Memory B cell (primary cell): ENCODE results near the gene ST3GAL3.
"Not testable (repeated sequence)": the region's sequence is repeated elsewhere in the genome, so short reads cannot be mapped to it uniquely, and the experiment has no call there.

Experiments
- ATAC-seq: fragments of 150-1000 bp; cut with Tn5 transposase; 2 replicates; pipeline ENCODE4 v1.10.0; 2021; ENCODE audit warnings: low read depth, mild to moderate bottlenecking, moderate library complexity
- DNase-seq, 2 donors: peaks; one replicate each; pipeline ENCODE4 v3.0.0; 2022; ENCODE audit warnings: low spot score in 2 of 2
- H3K27ac Mint-ChIP-seq: one replicate; pipeline ENCODE4 v1.8.0; 2022; ENCODE audit warnings: mild to moderate bottlenecking, moderate library complexity, mixed read lengths
- H3K27me3 Mint-ChIP-seq: one replicate; pipeline ENCODE4 v1.8.0; 2022; ENCODE audit warnings: mixed read lengths
- H3K36me3 Mint-ChIP-seq: one replicate; pipeline ENCODE4 v1.8.0; 2022; ENCODE audit warnings: mild to moderate bottlenecking, mixed read lengths
- H3K4me1 Mint-ChIP-seq: one replicate; pipeline ENCODE4 v1.8.0; 2022; ENCODE audit warnings: mixed read lengths
- H3K4me3 Mint-ChIP-seq: one replicate; pipeline ENCODE4 v1.8.0; 2022; ENCODE audit warnings: mild to moderate bottlenecking, moderate library complexity, mixed read lengths
- H3K9me3 Mint-ChIP-seq: one replicate; pipeline ENCODE4 v1.8.0; 2022; ENCODE audit warnings: mixed read lengths

Gene ST3GAL3

DNA sequence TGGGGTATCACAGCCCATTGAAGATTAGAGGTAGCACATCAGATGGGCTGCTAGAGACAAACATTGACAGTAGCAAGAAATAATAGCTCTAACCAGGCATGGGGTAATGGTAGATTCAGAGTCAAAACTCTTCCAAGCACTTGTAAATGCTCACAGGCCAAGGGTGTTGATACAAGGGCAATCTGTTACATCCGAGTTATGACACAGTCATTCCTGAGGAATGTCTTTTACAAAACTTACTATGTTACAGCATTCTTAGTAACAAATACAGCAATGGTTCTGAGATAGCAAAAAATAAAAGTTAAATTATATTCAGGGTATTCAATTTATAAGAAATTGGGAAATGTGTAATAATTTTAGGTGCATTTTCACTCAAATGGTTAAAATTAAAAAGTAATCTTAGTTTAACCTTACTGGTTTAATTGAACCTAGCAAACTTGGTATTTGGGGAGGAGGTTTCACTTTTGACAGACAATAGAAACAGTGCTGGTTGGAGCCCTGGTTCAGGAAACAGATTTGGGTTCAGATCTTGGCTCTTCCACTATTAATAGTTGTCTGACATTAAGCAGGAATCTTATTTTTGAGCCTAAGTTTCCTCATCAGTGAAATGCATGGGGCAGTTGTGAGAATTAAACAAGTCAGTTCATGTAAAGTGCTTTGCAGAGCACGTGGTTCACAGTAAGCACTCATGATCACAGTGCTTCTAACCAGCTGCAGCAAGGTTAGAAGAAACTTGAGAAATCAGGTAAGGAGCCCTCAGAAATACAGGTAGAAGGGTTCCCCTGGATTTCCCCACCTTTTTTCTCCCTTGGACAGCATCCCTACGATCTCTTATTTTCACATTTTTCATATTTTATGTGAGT, 4.4 kb downstream of the ST3GAL3 start:
- H3K27ac Mint-ChIP-seq = no peak overlapping the region
- H3K36me3 Mint-ChIP-seq = peaks cover 9% of the 10 kb centered on the region
- no peaks in the 10 kb centered on the region for H3K9me3 Mint-ChIP-seq
- ATAC-seq = no peak
- no peak for DNase-seq
- no peaks in the 10 kb centered on the region for H3K27me3 Mint-ChIP-seq
- H3K4me1 Mint-ChIP-seq = peaks cover 12% of the 10 kb centered on the region
- H3K4me3 Mint-ChIP-seq = no peak overlapping the region

DNA sequence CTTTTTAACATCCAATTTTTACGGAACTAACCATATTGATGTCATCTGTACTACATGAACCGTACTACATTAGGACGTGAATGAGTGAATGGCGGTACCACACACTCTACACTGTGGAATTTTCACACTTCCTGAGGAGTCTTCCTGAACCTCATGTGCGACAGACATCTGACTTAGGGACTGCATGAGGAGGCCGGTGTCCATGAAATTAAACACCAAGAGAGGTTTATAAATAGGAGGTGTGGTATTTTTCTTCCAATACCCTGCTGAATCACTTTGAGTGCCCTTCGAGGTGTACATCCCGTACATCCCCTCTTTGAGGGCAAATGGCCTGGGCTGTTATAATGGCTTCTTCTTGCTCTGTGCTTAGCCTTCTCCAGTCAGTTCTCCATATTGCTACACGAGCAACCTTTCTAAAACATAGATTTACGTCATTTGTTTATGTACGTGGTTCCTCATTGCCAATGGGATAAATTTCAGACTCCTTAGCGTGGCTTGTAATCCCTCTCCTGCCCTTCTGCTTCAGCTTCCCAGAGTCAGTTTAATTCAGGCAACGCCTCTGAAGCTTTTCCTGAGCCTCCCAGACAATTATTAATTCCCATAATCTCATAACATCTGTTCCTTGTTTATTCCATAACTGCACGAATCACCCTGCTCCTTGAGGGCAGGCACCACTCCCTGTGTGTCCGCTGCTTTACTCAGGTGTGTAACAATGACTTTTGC, 9.4 kb downstream of the ST3GAL3 start:
- Mint-ChIP-seq H3K27me3 (no peaks in the 10 kb centered on the region), H3K36me3 (peaks cover 5% of the 10 kb centered on the region), H3K27ac (no peak overlapping the region), H3K4me3 (no peak overlapping the region), H3K4me1 (peaks cover 9% of the 10 kb centered on the region), H3K9me3 (no peaks in the 10 kb centered on the region)
- DNase-seq = no peak
- no peak for ATAC-seq

DNA sequence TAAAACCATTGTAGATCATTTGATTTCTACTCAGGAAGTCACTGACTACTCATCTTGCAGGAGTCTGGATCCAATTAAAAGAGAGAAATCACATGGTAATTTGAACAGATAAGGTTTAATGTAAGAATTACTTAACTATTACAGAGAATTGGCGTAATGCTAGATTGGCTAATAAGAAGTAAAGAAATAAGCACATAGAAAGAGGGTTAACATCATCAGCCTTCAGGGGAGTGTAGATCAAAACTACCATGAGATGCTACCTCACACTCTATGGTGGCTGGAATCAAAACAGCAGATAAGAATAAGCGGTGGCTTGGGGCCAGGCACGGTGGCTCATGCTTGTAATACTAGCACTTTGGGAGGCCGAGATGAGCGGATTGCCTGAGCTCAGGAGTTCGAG, 11.7 kb downstream of the ST3GAL3 start:
- DNase-seq (no peak), ATAC-seq (no peak)
- Mint-ChIP-seq H3K9me3 (no peaks in the 10 kb centered on the region), H3K36me3 (peaks cover 10% of the 10 kb centered on the region), H3K4me1 (peaks cover 6% of the 10 kb centered on the region), H3K4me3 (no peak overlapping the region), H3K27me3 (no peaks in the 10 kb centered on the region), H3K27ac (no peak overlapping the region)

DNA sequence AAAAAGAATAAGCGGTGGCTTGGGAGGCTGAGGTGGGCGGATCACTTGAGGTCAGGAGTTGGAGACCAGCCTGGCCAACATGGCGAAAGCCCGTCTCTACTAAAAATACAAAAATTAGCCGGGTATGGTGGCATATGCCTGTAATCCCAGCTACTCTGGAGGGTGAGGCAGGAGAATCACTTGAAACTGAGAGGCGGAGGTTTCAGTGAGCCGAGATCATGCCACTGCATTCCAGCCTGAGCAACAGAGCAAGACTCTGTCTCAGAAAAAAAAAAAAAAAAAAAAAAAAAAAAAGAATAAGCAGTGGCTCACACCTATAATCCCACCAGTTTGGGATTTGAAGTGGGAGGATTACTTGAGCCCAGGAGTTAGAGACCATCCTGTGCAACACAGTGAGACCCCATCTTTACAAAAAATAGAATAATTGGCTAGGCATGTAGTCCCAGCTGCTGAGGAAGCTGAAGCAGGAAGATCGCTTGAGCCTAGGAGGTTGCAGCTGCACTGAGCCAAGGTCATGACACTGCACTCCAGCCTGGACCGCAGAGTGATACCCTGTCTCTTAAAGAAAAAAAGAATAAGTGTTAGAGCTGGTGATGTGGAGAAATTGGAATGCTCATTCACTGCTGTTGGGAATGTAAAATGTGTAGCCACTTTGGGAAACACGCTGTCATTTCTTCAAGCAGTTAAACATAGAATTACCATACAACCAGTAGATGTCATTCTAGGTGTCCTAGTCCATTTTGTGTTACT, 12.5 kb downstream of the ST3GAL3 start:
- H3K36me3 Mint-ChIP-seq = peaks cover 13% of the 10 kb centered on the region
- not testable (repeated sequence) for H3K27ac Mint-ChIP-seq, H3K4me3 Mint-ChIP-seq, DNase-seq, H3K4me1 Mint-ChIP-seq, H3K27me3 Mint-ChIP-seq, H3K9me3 Mint-ChIP-seq, ATAC-seq

DNA sequence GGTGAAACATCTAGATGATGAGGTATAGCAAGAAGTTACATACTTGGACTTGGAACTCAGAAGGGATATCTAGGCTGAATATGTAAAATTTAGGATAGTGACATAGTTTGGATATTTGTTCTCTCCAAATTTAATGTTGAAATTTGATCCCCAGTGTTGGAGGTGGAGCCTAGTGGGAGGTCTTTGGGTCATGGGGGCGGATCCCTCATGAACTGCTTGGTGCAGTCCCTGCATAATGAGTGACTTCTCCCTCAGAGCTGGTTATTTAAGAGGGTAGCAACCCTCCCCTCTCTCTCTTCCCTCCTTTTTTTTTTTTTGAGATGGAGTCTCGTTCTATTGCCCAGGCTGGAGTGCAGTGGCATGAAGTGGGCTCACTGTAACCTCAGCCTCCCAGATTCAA, 15.5 kb downstream of the ST3GAL3 start:
- Mint-ChIP-seq H3K4me1 (peaks cover 7% of the 10 kb centered on the region), H3K9me3 (no peaks in the 10 kb centered on the region), H3K4me3 (no peak overlapping the region), H3K36me3 (peaks cover 9% of the 10 kb centered on the region), H3K27ac (no peak overlapping the region), H3K27me3 (no peaks in the 10 kb centered on the region)
- ATAC-seq = no peak
- no peak for DNase-seq

DNA sequence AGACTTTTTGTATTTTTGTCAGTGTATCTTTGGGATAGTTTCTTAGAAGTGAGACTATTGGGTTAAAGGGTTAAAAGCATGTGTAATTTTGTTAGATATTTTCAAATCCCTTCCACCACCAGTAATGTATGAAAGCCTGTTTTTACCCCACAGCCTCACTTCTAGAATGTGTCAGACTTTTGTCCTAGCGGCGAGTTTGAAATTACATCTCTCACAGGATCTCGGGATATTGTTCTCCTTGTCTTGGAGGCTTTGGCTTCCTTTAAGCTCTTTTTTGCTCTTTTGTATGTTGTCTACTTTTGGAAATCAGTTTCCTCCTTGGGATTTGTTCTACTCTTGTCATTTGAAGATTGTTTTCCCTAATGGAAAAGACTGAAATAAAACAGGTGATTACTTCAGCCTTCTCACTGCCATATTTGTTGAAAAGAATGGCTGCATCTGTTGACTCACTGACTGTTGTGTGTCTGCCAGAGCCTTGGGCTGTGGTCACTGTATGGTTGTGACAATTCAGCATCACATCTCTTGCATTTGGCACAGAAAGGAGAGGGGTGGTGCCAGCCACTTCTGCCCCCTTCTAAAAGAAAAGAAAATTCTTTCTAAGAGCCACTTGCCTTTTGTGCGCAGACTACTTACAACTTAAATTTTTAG, 22.6 kb downstream of the ST3GAL3 start:
- Mint-ChIP-seq H3K36me3 (peaks cover 9% of the 10 kb centered on the region), H3K27ac (no peak overlapping the region), H3K4me1 (peaks cover 13% of the 10 kb centered on the region), H3K4me3 (no peak overlapping the region), H3K9me3 (no peaks in the 10 kb centered on the region), H3K27me3 (no peaks in the 10 kb centered on the region)
- ATAC-seq = no peak
- no peak for DNase-seq

DNA sequence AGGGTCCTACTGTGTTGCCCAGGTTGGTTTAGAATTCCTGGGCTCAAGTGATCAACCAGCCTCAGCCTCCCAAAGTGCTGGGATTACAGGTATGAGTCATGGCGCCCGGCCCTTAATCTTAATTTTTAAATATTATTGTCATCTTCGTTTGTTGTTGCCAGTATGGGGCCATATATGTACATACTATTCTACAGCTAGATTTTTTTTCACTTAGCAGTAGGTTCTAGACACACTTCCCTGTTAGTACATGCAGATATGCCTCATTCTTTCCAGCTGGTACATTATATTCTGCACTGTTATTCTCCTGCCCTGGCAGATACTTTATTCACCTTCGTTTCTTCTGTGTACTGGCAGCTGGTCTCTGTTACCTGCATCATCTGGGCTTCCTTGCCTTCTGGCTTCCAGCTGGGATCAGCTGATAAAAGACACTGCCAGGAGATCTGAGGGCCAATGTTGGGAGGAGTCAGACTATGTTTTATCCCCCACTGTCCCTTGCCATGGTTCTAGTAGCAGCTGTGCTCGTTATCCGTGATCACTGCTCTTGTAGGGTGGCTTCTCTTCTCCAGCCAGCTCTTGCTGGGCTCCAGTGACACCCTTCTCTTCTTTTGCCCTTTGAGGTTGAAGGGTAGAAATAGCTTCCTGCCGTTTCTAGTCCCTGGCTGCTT, 24.7 kb downstream of the ST3GAL3 start:
- Mint-ChIP-seq H3K9me3 (no peaks in the 10 kb centered on the region), H3K4me3 (no peak overlapping the region), H3K4me1 (peaks cover 13% of the 10 kb centered on the region), H3K27me3 (no peaks in the 10 kb centered on the region), H3K27ac (no peak overlapping the region), H3K36me3 (peaks cover 15% of the 10 kb centered on the region)
- DNase-seq (no peak), ATAC-seq (no peak)

DNA sequence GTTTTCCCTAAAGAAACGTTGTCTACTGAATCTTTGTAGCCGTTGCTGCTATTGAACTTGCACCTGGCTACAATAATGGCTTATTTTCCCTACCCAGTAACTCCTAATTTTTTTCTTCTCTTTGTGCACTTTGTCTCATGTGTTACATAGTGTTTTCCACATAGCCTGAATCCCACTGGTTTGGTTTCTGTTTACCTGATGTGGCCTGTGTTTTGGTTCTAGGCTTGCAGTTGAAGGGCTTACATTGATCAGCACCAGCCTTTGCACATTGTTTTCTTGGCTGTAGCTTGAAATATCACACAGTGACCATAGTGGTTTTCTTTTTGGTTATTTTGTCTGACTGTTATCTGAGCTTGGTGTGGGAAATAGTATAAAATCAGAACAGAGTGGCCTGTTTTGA, 29.5 kb downstream of the ST3GAL3 start:
- Mint-ChIP-seq H3K27me3 (no peaks in the 10 kb centered on the region), H3K4me3 (no peak overlapping the region), H3K9me3 (no peaks in the 10 kb centered on the region), H3K36me3 (peaks cover 20% of the 10 kb centered on the region), H3K27ac (no peak overlapping the region), H3K4me1 (peaks cover 5% of the 10 kb centered on the region)
- ATAC-seq (no peak), DNase-seq (no peak)

DNA sequence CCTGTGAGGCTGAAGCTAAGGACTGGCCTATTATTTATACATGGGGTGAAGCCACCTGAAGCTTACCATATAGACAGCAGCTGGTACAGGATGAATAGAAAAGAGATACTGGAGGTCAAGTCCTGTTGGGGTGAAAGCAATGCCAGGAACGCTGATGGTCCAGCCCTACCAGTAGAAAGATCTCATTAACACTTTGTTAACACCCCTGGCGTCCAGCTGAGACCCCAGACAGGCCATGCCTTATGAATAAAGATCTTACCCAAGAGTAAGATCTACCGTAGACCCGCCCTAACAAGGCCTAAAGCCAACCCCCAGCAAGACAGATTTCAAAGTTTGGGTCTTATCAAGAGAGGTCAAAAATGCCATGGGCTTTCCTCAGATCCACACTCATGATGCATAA, 34.7 kb downstream of the ST3GAL3 start:
- no peak for ATAC-seq
- Mint-ChIP-seq H3K27ac (no peak overlapping the region), H3K36me3 (peaks cover 18% of the 10 kb centered on the region), H3K9me3 (no peaks in the 10 kb centered on the region), H3K27me3 (no peaks in the 10 kb centered on the region), H3K4me3 (no peak overlapping the region), H3K4me1 (peaks cover 2% of the 10 kb centered on the region)
- no peak for DNase-seq

DNA sequence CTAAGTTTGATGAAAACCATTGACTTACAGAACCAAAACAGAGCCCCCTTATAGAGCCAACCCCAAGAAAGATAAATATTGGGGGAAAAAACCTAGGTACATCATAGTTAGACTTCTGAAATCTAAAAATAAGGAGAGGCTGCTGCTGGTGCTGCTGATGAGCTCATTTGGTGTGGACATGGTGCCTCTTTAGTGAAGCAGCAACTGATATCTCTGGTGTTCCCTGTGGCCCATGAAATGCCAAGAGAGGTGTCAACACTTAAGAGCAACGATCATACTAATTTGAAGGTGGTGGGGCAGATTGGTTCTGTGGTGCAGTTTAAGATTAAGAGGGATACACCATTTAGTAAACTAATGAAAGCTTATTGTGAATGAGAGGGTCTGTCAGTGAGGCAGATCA, 35.9 kb downstream of the ST3GAL3 start:
- peaks cover 2% of the 10 kb centered on the region for H3K4me1 Mint-ChIP-seq
- no peaks in the 10 kb centered on the region for H3K9me3 Mint-ChIP-seq
- DNase-seq = no peak
- H3K27me3 Mint-ChIP-seq = no peaks in the 10 kb centered on the region
- ATAC-seq = no peak
- H3K27ac Mint-ChIP-seq = no peak overlapping the region
- H3K4me3 Mint-ChIP-seq = no peak overlapping the region
- peaks cover 15% of the 10 kb centered on the region for H3K36me3 Mint-ChIP-seq

DNA sequence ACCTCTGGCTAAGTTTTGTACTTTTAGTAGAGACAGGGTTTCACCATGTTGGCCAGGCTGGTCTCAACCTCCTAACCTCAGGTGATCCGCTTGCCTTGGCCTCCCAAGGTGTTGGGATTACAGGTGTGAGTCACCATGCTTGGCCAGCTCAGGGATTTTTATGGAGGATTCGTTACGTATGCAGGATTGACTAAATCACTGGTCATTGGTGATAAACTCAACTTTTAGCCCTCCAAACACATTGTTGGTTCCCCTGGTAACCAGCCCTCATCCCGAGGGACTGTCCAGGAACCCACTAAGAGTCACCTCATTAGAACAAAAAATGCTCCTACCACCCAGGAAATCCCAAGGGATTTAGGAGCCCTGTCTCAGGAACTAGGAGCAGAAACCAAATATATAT, 40.4 kb downstream of the ST3GAL3 start:
- Mint-ChIP-seq H3K27me3 (no peaks in the 10 kb centered on the region), H3K27ac (no peak overlapping the region), H3K9me3 (no peaks in the 10 kb centered on the region), H3K36me3 (peaks cover 7% of the 10 kb centered on the region), H3K4me3 (no peak overlapping the region), H3K4me1 (peaks cover 2% of the 10 kb centered on the region)
- DNase-seq (no peak), ATAC-seq (no peak)

DNA sequence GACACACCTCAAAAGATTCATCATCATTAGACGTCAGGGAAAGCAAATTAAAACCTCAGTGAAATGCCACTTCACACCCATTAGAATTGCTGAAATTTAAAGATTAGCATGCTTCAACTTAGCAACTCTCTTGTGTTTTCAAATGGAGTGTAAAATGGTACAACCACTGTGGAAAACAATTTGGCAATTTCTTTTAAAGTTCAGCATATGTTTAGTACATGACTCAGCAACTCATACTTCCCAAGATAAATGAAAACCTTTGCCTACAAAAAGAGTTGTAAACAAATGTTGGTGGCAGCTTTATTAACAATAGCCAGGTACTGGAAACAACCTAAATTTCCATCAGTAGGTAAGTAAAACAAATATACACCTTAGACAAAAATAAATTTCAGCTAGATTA, 42.7 kb downstream of the ST3GAL3 start:
- ATAC-seq (no peak), DNase-seq (no peak)
- Mint-ChIP-seq H3K36me3 (peaks cover 6% of the 10 kb centered on the region), H3K27me3 (no peaks in the 10 kb centered on the region), H3K4me1 (peaks cover 3% of the 10 kb centered on the region), H3K4me3 (no peak overlapping the region), H3K27ac (no peak overlapping the region), H3K9me3 (no peaks in the 10 kb centered on the region)

DNA sequence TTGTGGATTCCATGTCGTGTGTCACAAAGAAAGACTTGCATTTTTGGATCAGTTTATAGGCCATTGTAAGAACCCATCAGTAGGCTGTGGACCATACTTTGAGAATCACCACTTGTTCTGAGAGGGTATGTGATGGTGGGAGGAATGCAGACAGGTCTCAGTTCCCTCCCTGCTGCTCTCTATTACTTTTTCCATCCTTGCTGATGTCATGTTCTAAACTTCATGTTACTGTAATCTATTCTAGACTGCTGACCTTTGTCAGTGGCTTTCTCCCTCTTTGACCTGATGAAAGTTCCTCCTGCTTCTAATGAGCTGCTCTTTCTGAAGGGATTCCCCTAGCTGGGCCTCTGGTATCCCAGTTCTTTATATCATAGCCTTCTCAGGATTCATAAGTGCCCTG, 46.1 kb downstream of the ST3GAL3 start:
- H3K9me3 Mint-ChIP-seq = no peaks in the 10 kb centered on the region
- H3K27me3 Mint-ChIP-seq = no peaks in the 10 kb centered on the region
- H3K4me1 Mint-ChIP-seq = peaks cover 2% of the 10 kb centered on the region
- no peak overlapping the region for H3K27ac Mint-ChIP-seq
- DNase-seq = no peak
- no peak overlapping the region for H3K4me3 Mint-ChIP-seq
- no peaks in the 10 kb centered on the region for H3K36me3 Mint-ChIP-seq
- ATAC-seq = no peak
